Measurements from ENCODE around the gene PRR20E. TPM values are rescaled to one million over a fixed set of nuclear protein-coding genes. Genes with fewer than 3 reads are reported as not detected.

PRR20E gene
- total RNA-seq, 1 experiment from 2014 or later, result not detected

Other genes starting within 250 kb of the PRR20E start
- gene PRR20A, start 26.3 kb upstream of the PRR20E start, total RNA-seq (2014; rRNA removed; shearing (Covaris generic)), result not detected in 2 replicates
- gene PRR20B, start 19.7 kb upstream of the PRR20E start, total RNA-seq (2014; rRNA removed; shearing (Covaris generic)), result not detected in 2 replicates
- not detected in 2 replicates for gene PRR20C, start 13.1 kb upstream of the PRR20E start, total RNA-seq (2014; rRNA removed; shearing (Covaris generic))
- not detected in 2 replicates for gene PRR20D, start 6.6 kb upstream of the PRR20E start, total RNA-seq (2014; rRNA removed; shearing (Covaris generic))